ENCODE measurements around the gene NRXN2. TPM values are rescaled to one million over a fixed set of nuclear protein-coding genes. Genes with fewer than 3 reads are reported as not detected.

The NRXN2 gene
- total and polyA plus RNA-seq, 10 of the 15 experiments (the other 5 are each of a cell fraction or from before 2014, with no cell fraction given) = 0.03 to 1.4 (median 0.23) TPM

GRCh38 chr11:64643920-64644646, 78.9 kb downstream of the NRXN2 start:
- 4% methylated on average over 18 of the region's 19 CpGs for WGBS (ENCODE audit: insufficient coverage, insufficient replicate concordance, low lambda C conversion rate, missing lambda C conversion rate)
- intact Hi-C loops (cut with micrococcal nuclease; ENCODE audit: unreplicated experiment) = no loop called here
- ChIA-PET SMC1A (ENCODE audit: uncharacterized antibody, unreplicated experiment) (interaction anchor here (0.9 kb wide), 1 partner anchor 284 kb away, joined by 4 read pairs; no protein-coding TSS in a partner anchor), CTCF (interaction anchor here (1.2 kb wide), 1 partner anchor 8 kb away, joined by 4 read pairs; no protein-coding TSS in a partner anchor), RAD21 (ENCODE audit: unreplicated experiment) (interaction anchor here (0.9 to 1.8 kb wide), 3 partner anchors 45 to 326 kb away, joined by 3 to 4 read pairs (median 3); partner anchors contain the start of gene PRDX5), POLR2A (no interaction called here)
- Histone ChIP-seq H3K79me2 (ENCODE audit: control insufficient read depth, insufficient read depth, low read length) (no peaks in the 10 kb centered on the region), H3K27ac (ENCODE audit: control insufficient read depth, insufficient read depth) (no peak overlapping the region), H3K9me3 (replicated peaks; ENCODE audit: control insufficient read depth, insufficient read depth, low read length) (no peaks in the 10 kb centered on the region), H3K4me2 (ENCODE audit: control insufficient read depth, insufficient read depth) (no peak overlapping the region), H3K4me3 (no peak overlapping the region), H3K9ac (ENCODE audit: control insufficient read depth, insufficient read depth, low read length) (no peak overlapping the region), H3K36me3 (ENCODE audit: control insufficient read depth in 2 of 2, insufficient read depth in 2 of 2, low read length in 1 of 2) (no peaks in the 10 kb centered on the region), H2AFZ (ENCODE audit: control insufficient read depth, low read depth, low read length) (no peak overlapping the region), H4K20me1 (ENCODE audit: control insufficient read depth, insufficient read depth) (no peaks in the 10 kb centered on the region), H3K27me3 (replicated peaks in 1 of 2; ENCODE audit: control insufficient read depth in 2 of 2, insufficient read depth in 2 of 2, low read length in 1 of 2) (peaks cover 8 to 20% of the 10 kb centered on the region in 2 experiments; a peak in 3 of 4 replicates), H3K4me1 (ENCODE audit: control insufficient read depth, insufficient read depth, low read length) (no peaks in the 10 kb centered on the region)
- DNase-seq (ENCODE audit: low read depth, low spot score) (no peak), ATAC-seq (no peak; the same call in 2 of the 3 replicates), FAIRE-seq (no peak)
- no TSS peak for BruUV-seq (replicated peaks)
- TF ChIP-seq BHLHE40 (IDR thresholded peaks at IDR 0.05; ENCODE audit: borderline replicate concordance in 1 of 2, low read depth in 2 of 2, low read length in 1 of 2) = peak in 1 of 2 experiments; percentile 66; a peak in 2 of 4 replicates
- TF ChIP-seq, protein P1, sequence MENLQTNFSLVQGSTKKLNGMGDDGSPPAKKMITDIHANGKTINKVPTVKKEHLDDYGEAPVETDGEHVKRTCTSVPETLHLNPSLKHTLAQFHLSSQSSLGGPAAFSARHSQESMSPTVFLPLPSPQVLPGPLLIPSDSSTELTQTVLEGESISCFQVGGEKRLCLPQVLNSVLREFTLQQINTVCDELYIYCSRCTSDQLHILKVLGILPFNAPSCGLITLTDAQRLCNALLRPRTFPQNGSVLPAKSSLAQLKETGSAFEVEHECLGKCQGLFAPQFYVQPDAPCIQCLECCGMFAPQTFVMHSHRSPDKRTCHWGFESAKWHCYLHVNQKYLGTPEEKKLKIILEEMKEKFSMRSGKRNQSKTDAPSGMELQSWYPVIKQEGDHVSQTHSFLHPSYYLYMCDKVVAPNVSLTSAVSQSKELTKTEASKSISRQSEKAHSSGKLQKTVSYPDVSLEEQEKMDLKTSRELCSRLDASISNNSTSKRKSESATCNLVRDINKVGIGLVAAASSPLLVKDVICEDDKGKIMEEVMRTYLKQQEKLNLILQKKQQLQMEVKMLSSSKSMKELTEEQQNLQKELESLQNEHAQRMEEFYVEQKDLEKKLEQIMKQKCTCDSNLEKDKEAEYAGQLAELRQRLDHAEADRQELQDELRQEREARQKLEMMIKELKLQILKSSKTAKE (IDR thresholded peaks at IDR 0.05; ENCODE audit: low read depth, poor library complexity, severe bottlenecking) = no peak
- in situ Hi-C loops (cut with MboI) = no loop called here
